ACHN (cell line): ENCODE data around the gene B3GNT7.

Experiments used
- DNase-seq: peaks from one replicate; pipeline ENCODE4 v3.0.0-alpha.2; 2015
- in situ Hi-C: cut with HindIII; loops from 2 replicates; pipeline ENCODE4 v1.10.0; 2017; ENCODE audit warnings: low sequenced_read_pairs, low pct_ligation_motif_present, low pct_unique_long_range_greater_than_20kb

B3GNT7 gene

GRCh38 chr2:231380307-231380706 is 15.2 kb upstream of the B3GNT7 start:
- no peak for DNase-seq
- in situ Hi-C loops, result no loop called here

DNA sequence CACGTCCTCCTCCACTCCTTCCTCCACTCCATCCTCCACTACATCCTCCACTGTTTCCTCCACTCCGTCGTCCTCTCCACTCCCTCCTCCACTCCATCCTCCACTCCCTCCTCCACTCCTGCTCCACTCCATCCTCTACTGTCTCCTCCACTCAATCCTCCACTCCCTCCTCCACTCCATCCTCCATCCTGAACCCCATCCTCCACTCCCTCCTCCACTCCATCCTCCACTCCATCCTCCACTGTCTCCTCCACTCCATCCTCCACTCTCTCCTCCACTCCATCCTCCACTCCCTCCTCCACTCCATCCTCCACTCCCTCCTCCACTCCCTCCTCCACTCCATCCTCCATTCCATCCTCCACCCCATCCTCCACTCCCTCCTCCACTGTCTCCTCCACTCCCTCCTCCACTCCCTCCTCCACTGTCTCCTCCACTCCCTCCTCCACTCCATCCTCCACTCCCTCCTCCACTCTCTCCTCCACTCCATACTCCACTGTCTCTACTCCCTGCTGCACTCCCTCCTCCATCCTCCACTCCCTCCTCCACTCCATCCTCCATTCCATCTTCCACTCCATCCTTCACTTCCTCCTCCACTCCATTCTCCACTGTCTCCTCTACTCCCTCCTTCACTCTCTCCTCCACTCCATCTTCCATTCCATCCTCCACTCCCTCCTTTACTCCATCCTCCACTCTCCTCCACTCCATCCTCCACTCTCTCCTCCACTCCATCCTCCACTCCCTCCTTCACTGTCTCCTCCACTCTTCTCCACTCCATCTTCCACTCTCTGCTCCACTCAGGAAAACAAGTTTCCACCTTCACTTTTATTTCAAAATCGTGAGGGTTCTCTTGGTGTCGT is 14.3 kb upstream of the B3GNT7 start:
- no peak for DNase-seq
- in situ Hi-C loops, result no loop called here

- in situ Hi-C loops, result no loop called here
- no peak for DNase-seq
These were observed 13.4 kb upstream of the B3GNT7 start for GRCh38 chr2:231382116-231382515.

DNA sequence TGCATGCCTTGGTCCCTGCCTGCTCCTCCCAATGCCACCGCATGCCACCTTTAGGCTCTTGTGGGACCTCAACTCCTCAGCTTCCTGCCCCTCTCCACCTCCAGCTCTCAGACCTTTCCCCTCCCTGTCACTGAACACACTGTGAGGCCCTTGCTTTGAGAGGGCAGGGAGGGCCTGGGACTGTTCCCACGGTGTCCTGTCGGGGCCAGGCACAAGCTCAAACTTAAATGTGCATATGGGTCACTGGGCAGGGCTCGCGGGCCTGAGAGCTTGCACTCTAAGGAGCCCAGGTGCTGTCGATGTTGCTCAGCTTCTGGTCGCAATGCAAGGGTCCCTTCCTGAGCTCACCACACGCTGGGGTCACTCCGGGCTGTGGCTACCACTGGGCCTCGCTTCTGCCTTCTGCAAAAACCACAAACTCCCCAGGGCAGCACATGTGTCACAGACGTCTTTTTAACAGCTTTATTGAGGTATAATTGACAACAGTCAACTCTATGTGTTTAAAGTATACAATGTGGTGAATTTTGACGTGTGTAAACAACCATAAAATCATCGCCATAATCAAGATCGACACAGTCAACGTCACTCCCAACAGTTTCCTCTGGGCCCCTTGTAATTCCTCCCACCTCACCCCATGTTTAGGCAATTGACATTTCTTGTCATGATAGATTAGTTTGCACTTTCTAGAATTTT is 11.9 kb upstream of the B3GNT7 start:
- in situ Hi-C loops, result no loop called here
- DNase-seq, result no peak

DNA sequence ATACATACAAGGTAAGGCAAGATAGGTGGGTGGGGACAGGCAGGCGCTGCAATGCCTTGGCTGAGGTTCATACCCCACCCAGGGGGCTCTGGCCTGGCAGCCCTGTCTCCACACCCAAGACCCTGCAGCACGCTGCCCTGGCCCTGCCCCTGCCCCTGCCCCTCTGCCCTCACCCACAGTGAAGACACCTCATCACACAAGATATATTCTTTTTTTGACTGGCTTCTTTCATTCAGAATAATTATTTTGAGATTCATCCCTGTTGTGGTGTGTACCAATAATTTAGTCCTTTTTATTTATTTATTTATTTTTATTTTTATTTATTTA is 11.4 kb upstream of the B3GNT7 start:
- DNase-seq, result no peak
- in situ Hi-C loops, result no loop called here

DNA sequence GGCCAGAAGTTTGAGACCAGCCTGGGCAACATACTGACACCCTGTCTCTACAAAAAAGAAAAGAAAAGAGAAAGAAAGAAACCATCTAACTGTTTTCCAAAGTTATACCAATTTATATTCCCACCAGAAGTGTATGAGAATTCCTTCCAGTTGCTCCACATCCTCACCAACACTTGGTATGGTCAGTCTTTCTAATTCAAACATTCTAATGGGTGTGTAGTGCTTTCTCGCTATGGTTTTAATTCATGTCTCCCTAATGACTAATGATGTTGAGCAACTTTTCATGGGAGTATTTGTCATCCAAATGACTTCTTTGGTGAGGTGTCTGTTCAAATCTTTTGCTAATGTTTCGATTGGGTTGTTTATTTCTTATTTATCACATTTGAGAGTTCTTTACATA is 10.5 kb upstream of the B3GNT7 start:
- in situ Hi-C loops, result no loop called here
- no peak for DNase-seq

DNA sequence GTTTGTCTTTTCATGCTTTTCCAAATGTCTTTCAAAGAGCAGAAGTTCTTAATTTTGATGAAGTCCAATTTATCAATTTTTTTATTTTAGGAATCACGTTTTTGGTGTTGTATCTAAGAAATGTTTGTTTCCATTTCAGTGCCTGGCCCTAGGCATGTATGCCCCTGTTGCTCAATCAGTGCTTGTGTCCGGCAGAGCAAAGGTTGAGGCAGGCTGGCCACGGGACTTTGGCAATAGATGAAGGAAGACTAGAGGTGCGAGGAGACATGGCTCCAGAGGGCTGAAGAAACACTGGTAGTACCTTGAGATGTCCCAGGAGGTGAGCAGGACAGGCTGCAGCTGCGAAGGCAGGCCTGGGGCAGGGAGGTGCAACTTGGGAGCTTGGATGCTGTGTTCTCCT is 10.1 kb upstream of the B3GNT7 start:
- in situ Hi-C loops, result no loop called here

DNA sequence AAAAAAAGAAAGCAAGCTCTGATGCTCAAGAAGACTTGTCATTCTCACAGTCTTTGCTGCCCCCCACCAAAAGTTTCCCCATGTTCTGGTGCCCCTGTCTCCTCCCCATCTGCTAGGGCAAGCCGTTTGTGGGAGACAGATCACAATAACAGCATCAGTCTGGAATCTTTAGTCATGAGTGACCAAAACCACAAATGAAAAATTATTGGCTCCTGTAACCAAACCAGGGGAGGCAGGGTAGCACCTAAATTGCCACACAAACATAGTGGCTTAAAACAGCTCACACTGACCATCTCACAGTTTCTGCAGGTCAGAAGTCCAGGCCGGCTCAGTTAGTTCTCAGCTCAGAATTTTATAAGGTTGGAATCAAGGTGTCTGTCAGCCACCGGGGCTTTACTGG is 9.1 kb upstream of the B3GNT7 start:
- in situ Hi-C loops, result no loop called here
- peak; percentile 57 for DNase-seq

More for the DNA sequence above, 10.1 kb upstream of the B3GNT7 start:
- no peak for DNase-seq

GRCh38 chr2:231387904-231388724 is 7.4 kb upstream of the B3GNT7 start:
- in situ Hi-C loops, result no loop called here
- DNase-seq, result peak; percentile 20

DNA sequence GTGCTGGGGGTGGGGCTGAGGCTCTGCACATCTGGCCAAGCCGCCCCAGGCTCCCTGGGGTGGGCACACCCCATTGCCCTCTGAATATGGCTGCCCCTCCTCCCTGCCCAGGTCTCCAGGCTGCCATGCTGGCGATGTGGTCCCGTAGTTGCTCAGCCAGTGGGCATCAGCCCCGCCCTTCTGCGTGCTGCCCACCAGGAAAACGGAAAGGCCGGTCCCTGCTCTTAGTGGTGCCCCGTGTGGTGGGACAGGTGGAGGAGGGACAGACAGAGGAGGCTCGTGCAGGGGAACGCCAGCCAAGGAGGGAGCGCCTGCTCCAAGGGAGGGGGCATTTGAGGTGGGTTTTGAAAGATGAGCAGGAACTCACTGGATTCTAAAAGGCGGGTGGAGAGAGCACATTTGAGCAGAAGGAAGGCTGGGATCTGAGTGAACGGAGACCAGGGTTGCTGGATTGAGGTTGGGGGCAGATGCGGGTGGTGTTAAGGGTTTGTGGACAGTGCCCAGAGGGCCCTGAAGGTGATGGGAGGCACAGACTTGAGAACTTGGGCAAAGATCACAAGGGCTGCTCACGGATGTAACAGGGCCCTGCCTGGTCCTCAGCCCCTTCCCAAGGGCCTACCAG is 6.7 kb upstream of the B3GNT7 start:
- DNase-seq, result no peak
- in situ Hi-C loops, result no loop called here

GRCh38 chr2:231390667-231391066 is 4.8 kb upstream of the B3GNT7 start:
- DNase-seq, result no peak
- in situ Hi-C loops, result no loop called here

DNA sequence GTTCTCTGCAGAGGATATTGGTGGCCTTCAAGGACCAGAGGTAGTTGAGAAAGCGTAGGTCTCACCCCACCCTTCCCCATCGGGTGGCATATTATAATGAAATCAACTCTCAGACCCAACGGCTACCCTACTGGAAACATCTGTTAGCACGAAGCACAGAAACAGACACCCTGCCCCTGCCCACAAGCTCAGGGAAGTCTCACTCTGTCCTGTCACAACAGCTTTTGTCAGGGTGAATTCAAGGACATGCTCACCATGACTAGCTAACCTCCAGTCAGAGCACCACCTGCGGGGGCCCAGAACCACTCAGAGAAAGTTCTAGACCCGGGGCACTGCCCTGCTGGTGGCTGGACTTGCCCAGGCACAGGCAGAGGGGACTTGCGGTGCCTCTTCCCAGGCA is 3.5 kb upstream of the B3GNT7 start:
- no peak for DNase-seq
- in situ Hi-C loops, result no loop called here

GRCh38 chr2:231392431-231393148 is 2.9 kb upstream of the B3GNT7 start:
- no peak for DNase-seq
- in situ Hi-C loops, result no loop called here

DNA sequence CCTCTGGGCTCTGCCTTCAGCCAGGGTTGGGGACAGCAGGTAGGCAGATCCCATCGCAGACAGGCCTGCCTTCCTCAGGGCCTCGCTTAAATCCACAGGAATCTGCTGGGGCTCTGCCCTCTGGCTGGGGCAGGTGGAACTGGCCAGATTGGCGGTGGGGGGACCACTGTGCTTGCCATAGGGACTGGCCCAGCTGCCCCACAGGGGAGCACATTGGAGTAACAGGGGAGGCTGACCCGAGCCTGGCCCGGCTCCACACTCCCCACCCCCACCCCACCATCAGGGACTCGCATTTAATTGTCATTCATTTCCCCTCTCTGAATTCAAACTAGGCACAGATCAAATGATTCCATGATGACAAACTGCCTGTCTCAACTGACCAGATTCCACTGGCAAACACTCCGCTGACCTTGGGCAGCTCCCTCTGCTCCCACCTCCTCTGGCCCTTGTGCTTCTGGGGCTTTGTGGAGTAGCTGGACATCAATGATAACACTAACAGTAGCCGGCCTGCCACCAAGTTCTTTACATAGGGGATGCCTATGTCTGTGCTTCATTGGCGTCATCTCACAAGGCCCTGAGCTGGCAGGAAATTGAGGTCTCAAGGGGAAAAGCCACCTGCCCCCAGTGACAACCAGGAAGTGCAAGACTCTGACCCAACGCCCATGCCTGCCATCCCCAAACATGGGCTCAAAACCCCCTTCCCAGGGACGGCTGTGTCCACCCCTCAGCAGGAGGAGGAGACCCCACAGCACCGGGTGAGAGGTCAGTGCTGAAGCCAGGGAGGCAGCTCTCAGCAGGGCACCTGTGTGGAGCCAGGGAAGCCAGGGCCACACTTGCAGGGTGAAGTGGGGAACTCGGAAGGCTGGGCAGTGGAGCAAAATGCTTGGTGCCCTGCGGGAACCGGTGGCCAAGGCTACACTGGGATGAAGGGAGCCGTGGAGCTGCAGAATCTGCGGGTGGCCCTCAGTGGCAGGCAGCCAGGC is 2.1 kb upstream of the B3GNT7 start:
- in situ Hi-C loops, result no loop called here
- no peak for DNase-seq

- in situ Hi-C loops, result no loop called here
- DNase-seq, result no peak
These were observed 1.0 kb upstream of the B3GNT7 start for GRCh38 chr2:231394211-231395141.

DNA sequence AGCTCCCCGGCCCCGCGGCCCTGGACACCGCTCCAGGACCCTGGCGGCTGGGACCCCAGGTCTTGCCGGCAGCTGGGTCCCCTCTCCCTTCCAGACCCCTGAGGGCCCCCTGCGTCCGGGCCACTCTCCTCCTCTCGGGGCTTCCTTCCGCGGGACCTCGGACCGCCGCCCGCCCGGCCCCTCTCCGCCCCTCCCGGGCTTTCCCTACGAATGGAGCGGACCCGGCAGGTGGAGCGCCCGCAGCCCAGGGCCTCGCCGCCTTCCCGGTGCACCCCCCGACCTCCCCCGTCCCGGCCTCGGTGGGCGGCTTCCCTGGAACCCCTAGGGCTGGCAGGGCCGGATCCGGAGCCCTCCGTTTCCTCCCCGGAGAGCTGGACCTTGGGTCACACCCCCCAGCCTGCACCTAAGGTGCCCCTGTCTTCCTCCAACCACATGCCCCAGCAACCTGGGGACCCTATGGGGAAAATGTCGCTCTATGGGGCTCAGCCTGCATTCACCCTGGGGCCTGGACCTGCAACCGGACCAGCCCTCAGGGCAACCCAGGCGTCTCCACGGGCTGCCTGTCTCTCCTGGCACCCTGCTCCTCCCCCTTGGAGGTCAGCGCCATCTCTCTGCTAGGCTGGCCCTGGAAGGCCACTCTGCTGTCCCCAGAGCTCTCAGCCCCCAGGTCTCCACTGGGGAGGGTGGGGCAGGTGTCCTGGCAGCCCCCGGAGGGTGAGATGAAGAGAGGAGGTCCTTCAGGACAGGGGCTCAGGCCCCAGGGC is 730 bp downstream of the B3GNT7 start:
- in situ Hi-C loops, result no loop called here

More for the DNA sequence above, 730 bp downstream of the B3GNT7 start:
- DNase-seq, result no peak
